HG03108 (cell line): ENCODE data around the gene LRRC40.
"Not testable (repeated sequence)": the region's sequence is repeated elsewhere in the genome, so short reads cannot be mapped to it uniquely, and the experiment has no call there.

Source experiments
- ATAC-seq: cut with Tn5 transposase; IDR thresholded peaks from one replicate; pipeline ENCODE4 v1.9.1; 2021; ENCODE audit warnings: moderate library complexity; ENCODE audit not compliant: unreplicated experiment

LRRC40 gene

DNA sequence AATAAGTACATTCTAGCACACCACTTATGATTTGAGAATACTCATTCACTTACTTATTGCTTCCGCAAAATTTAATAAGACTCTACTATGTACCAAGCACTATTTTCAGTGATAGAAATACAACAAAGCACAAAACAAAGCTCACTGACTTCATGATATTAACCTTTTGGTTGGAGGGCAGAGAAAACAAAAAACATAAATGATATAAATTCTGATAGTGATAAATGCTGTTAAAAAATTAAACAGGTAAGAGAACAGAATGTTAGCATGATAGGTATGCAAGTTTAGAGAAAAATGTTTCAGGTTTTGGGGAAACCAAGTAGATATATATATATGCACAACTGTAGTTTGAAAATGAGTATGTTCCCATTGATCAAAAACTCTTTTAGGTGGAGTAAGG, 1.2 kb downstream of the LRRC40 start:
- ATAC-seq: no peak

DNA sequence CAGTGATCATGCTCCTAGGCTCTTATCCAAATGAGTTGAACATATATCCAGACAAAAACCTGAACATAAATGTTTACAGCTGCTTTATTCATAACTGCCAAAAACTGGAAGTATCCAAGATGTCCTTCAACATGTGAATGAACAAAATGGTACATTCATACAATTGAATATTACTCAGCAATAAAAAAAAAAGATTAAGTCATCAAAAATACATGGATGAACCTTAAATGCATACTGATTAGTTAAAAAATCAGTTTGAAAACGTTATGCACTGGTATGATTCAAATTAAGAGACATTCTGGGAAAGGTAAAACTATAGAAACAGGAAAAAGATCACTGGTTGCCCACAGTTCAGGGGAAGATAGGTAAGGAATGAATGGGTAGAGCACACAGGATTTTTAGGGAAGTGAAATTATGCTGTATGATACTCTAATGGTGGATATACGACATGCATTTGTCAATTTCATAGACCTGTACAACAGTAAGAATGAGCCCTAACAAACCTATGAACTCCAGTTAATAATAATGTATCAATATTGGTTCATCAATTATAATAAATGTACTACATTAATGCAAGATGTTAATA, 3.1 kb downstream of the LRRC40 start:
- ATAC-seq: no peak

DNA sequence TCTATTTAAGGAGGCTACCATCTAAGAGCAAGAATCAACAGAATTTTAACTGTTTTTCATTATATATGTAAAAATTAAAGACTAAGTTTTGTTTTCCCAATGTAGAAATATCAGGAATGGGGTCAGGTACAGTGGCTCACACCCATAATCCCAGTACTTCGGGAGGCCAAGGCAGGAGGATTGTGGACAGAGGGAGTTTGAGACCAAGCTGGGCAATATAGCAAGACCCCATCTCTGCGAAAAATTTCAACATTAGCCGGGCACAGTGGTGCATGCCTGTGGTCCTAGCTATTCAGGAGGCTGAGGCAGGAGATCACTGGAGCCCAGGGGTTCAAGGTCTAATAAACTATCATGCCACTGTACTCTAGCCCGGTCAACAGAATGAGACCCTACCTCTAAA, 5.3 kb downstream of the LRRC40 start:
- no peak for ATAC-seq

DNA sequence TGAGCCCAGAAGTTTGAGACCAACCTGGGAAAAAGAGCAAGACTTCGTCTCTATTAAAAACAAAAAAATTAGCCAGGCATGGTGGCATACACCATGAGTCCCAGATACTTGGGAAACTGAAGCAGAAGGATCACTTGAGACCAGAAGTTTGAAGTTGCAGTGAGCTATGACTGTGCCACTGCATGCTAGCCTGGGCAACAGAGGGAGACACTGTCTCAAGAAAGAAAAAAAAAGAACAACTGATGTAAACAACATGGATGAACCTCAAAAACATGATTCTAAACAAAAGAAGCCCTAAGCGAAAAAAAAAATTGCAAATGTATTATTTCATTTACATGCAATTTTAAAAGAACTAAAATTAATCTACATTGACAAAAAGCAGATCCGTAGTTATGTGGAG, 9.0 kb downstream of the LRRC40 start:
- no peak for ATAC-seq

DNA sequence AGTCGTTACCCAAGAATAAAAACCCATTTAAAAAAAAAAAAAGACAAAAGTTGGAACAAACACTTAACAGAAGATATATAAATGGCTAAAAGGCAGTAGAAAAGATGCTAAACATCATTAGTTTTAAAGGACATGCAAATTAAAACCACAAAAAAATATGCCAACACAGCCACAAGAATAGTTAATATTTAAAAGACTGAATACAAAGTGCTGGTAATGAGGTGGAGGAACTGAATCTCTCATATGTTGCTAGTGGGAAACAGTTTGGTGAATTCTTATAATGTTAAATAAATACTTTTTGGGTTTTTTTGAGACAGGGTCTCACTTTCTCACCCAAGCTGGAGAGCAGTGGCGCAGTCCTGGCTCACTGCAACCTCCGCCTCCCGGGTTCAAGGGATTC, 10.0 kb downstream of the LRRC40 start:
- ATAC-seq: peak; percentile 76

DNA sequence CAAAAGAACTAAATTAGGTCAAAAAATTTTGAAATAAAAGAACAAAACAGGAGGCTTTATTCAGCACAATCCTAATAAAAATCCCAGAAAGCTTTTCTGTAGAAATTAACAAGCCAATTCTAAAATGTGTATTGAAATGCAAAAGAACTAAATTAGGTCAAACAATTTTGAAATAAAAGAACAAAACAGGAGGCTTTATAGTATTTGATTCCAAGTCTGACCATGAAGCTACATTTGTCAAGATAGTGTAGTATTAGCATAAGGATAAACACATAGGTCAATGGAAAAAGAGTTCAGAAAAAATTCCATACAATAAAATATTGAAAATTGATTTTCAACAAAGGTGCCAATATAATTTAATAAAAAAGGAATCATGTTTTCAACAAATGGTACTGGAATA, 10.8 kb downstream of the LRRC40 start:
- no peak for ATAC-seq

DNA sequence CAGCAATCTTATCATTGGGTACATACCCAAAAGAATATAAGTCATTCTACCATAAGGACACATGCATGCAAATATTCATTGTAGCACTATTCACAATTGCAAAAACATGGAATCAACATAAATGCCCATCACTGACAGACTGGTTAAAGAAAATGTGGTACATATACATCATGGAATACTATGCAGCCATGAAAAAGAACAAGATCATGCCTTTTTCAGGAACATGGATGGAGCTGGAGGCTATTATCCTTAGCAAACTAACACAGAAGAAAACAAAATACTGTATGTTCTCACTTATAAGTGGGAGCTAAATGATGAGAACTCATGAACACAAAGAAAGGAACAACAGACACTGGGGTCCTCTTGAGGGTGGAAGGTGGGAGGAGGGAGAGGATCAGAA, 12.9 kb downstream of the LRRC40 start:
- ATAC-seq: not testable (repeated sequence)

DNA sequence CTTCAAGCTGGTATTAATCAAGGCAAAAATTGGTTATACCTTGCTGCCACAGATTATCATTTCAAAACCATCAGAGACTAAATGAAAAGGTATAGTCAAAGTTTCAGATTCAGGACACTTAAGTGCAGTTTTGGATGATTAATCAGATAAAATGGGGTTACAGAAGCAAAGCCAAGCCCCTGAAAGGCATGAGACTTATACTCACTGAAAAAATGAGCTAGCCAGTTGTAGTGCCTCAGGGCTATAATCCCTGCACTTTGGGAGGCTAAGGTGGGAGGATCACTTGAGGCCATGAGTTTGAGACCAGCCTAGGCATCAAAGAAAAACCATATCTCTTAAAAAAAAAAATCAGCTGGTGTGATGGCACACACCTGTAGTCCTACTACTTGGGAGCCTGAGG, 15.2 kb downstream of the LRRC40 start:
- no peak for ATAC-seq

DNA sequence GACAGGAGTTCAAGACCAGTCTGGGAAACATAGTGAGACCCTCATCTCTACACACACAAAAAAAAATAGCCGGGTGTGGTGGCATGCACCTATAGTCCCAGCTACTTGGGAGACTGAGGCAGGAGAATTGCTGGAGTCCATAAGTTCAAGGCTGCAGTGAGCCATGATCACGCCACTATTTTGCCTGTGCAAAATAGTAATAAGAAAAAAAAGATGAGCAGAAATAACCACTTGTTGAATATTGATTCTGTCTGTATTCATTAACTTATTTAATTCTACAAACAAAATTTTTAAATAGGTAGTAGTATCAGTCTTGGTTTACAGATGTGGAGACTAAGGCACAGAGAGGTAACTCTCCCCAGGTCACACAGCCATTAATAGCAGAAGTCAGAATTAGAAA, 16.9 kb downstream of the LRRC40 start:
- no peak for ATAC-seq

DNA sequence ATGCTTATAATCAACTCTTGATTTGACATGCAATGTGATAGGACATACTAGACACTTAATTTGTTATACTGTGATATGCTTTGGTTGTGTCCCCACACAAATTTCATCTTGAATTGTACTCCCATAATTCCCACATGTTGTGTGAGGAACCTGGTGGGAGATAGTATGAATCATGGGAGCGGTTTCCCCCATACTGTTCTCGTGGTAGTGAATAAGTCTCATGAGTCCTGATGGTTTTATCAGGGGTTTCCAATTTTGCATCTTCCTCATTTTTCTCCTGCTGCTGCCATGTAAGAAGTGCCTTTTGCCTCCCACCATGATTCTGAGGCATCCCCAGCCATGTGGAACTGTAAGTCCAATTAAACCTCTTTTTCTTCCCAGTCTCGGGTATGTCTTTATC, 20.2 kb downstream of the LRRC40 start:
- not testable (repeated sequence) for ATAC-seq

DNA sequence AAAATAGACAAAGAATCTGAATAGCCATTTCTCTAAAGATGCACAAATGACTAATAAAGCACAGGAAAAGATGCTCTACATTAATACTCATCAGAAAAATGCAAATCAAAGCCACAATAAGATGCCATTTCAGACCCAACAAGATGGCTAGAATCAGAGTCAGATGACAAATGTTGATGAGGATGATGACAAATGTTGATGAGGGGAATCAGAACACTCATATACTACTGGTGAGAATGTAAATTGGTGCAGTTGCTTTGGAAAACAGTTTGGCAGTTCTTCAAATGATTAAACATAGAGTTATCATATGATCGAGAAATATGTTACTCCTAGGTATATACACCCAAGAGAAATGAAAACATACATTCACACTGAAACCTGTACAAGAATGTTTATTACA, 33.9 kb downstream of the LRRC40 start:
- ATAC-seq: no peak

DNA sequence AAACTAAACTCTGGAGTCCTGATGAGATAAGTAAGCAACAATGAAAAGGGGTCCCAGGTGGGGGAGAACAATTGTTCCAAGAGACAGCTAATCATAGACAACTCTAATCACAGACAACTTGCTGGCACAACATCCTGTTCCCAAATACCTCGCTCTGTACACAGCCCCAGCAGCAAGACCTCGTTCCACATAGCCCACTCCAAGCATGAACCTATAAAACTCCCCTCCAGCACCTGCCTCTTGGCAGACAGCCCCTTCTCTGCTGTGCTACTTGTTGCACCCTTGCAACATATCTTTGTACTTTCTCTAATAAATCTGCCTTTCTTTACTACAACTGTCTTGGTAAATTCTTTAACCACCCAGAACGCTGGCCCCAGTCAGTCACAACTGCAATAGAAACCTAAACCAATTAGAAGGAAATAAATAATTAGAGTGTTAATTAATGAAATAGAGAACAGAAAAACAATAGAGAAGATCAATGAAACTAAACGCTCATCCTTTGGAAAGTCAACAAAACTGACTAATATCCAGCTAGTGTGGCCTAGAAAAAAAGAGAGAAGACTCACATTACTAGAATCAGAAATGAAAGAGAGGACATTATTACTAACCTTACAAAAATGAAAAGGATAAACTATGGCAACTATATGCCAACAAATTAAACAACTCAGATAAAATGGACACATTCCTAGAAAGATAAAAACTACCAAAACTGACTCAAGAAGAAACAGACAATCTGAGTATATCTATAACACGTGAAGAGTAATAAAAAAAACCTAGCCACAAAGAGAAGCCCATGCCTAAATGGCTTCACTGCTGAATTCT, 36.1 kb downstream of the LRRC40 start:
- no peak for ATAC-seq

DNA sequence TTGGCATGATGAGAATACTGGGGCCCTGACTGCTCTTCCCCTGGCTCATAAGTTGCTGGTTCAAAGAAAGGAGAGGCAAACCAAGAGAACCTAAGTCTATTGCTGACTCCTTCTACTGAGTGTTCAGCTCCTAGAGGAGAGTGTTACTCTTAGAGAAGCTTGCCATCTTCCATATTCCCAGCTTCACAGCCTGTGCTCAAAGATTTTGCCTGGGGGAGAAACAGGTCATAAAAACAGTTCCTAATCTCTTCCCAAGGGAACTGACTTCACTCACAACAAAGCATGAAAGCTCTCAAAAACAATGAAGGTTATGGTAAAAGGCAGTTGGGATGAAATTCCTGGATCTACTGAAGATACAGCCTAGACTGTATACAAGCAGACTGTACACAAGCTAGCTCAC, 37.1 kb downstream of the LRRC40 start:
- ATAC-seq: no peak

DNA sequence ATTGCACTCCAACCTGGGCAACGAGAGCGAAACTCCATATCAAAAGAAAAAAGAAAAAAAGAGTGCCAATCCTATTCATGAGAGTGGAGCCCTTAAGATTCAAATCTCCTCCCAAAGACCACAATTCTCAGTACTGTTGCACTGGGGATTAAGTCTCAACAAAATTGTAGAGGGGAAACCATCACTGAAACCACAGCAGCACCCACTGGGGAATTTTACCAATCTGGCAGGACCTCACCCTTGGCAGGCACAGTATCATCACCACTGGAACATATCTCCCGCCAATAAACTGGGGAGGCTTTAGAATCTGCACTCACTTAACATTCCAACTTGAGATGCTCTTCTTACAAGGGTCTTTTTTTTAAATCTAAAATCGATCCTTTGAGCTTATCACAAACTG, 41.0 kb downstream of the LRRC40 start:
- ATAC-seq: no peak

DNA sequence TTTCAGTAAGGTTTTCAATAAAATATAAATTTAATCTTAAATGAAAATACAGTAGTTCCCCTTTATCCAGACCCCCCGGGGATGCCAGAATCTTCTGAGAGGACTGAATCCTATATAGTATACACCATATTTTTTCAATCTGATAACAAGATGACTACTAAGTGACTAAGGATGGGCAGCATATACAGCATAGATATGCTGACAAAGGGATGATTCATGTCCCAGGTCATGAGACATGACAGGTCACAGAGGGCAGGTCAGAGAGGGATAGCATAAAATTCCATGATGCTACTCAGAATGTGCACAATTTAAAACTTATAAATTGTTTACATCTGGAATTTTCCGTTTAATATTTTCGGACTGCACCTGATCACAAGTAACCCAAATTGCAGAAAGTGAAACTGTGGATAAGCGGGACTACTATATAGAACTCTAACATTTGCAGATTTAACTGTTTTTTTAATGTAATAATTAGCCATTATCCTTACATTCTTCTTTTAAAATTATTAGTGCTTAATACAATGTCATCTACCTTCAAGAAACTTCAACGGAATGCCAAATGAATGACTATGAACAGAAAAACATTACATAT, 48.8 kb downstream of the LRRC40 start:
- no peak for ATAC-seq

DNA sequence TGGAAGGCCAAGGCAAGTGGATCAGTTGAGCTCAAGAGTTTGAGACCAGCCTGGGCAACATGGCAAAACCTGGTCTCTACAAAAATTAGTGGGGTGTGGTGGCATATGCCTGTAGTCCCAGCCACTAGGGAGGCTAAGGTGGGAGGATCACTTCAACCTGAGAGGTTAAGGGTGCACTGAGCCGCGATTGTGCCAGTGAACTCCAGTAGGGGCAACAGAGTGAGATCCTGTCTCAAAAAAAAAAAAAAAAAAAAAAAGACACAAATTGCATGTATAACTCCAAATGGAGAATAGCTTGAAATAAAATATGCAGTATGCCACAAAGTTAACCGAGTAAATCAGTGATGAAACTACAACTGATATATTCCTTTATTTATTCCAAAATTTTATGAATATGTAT, 51.6 kb downstream of the LRRC40 start:
- no peak for ATAC-seq

DNA sequence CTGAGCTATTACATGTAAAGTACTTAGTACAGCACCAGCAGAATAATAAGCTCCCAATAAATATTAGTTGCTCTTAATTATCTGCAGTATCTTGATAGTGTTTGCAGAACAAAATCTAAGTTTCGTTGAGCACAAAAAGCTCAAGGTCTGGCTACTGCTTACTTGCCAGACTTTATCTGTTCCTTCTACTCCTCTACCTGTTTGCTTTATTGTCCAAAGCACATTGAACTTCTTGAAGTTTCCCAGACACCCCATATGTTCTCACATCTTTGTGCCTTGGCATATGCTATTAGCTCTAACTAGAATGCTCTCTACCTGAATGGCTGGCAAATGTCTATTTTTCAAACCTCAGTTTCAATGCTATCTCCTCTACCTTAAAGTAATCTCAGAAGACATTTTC, 54.9 kb downstream of the LRRC40 start:
- ATAC-seq: no peak

DNA sequence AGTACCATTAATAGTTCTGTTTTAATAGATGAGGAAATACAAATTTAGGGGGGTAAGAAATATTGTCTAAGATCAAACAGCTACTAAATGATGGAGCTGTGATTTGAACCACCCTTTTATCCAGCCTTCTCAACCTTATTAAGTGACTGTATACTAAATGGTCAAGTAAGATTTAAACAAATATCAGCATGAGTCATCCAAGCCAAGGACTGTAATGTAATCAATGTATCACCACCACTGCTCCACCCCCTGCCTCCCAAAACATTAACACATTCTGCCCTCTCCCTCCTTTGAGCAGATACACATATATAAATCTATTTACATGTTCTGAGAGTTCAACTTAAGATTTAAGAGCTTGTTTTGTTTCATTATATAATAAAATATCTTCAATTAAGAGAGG, 58.9 kb downstream of the LRRC40 start:
- ATAC-seq: no peak

DNA sequence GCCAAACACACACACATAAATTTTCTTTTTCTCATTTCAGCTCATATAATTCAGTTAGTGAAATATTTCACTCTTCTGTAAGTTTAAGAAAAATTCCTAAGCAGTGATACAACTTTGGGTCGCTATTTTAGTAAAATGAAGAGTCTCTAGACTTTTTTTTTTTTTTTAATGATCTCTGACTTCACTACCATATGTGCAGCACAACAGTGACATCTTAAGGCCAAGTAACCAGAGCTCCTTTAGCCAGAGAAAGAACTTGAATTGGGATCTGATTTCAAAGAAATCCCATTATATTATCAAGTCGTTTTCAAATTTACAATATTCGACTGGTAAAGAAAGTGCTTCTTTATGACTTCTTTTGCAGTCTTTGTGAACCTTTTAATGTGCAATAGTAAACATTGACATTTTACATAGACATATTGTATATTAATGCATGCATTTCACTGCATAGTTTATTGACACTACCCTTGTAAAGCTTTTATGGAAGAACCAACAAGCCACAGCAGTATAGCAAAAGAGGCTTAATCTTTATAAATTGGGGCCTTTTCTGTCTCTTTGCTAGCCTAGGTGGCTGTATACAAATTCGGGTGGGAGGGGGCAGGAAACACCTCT, 62.2 kb downstream of the LRRC40 start:
- no peak for ATAC-seq

DNA sequence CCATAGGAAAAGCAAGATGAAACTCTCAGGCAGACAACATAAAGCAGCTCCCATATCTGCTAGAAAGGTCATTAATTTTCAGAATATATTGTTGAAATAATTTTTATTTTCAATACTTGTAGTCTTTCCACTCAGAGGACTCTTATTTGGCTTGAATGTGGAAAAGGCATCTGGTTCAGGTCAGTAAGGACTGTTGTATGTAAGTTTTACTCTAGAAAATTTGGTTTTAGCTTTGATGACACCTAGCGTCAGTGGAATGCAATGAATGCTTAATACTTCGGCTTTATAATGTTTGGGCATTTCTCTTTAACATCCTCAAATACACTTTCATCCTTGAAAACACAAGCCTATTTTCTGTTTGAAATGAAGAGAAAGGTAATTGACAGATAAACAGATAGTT, 63.3 kb downstream of the LRRC40 start:
- ATAC-seq: no peak

DNA sequence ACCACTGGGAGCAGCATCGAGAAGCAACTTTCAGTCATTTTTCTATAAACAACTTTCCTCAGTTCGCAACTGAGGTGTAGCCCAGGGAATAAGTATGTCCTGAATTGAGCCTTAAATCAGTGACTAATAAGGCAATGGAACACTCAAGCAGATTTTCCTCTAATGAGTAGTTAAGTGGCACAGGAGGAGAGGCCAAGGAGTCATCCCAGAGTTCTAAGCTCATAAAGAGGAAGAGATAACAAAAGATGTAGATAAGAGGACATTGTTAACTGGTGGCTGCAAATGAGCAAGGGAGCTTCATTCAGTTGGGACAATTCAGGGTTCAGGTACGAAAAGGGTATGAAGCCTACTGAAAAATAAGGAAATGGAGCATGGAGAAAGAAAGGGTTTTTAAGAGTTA, 64.5 kb downstream of the LRRC40 start:
- no peak for ATAC-seq

DNA sequence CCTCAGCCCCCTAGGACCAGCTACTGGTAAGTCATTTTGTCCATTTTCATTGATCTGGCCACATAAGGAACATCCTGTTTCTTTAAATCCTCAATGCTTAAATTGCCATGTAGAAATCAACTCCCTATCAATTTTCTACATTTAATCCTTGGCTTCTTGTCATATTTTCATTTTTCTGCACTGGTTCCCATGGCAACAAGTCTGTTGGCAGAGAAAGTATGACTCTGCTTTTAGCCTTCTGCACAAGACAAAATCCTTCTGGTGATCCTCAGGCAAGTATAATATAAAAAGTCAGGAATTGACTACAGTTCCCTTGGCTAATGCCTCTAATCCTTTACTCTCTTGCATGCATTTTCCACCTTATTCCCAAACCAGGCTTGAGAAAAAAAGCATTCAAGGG, 65.0 kb downstream of the LRRC40 start:
- no peak for ATAC-seq
